Keratinocyte (primary cell): Measurements from ENCODE around the gene HECTD4. TPM values are rescaled to one million over a fixed set of nuclear protein-coding genes. Genes with fewer than 3 reads are reported as not detected.

ENCODE experiments used
- DNase-seq: peaks from one replicate; pipeline ENCODE4 v3.0.0-alpha.2; 2011; ENCODE audit warnings: low read depth, missing footprints, low spot score
- FAIRE-seq: peaks from 2 replicates; lab custom pipeline; 2011; peaks lifted over from hg19 to GRCh38; lab: Jason Lieb, UNC
- H2AFZ ChIP-seq: 2 replicates; pipeline ENCODE4 v1.6.0; 2012; ENCODE audit warnings: low read length, control low read depth, inconsistent platforms; ENCODE audit not compliant: control insufficient read depth
- H3K27ac ChIP-seq: 2 replicates; pipeline ENCODE4 v1.5.1; 2011; ENCODE audit warnings: low read length; ENCODE audit not compliant: control insufficient read depth, insufficient read depth
- H3K27me3 ChIP-seq: 3 replicates; pipeline ENCODE4 v1.6.0; 2011; ENCODE audit warnings: low read length; ENCODE audit not compliant: control insufficient read depth, insufficient read depth; ENCODE audit errors: extremely low read depth
- H3K36me3 ChIP-seq, 2 experiments: 2 replicates in 1 of 2; 3 replicates in 1 of 2; pipeline ENCODE4 v1.5.1; 2011; ENCODE audit warnings: low read length in 2 of 2, mild to moderate bottlenecking in 1 of 2; ENCODE audit not compliant: control insufficient read depth in 2 of 2, insufficient read depth in 2 of 2; ENCODE audit errors: extremely low read depth in 1 of 2
- H3K4me1 ChIP-seq: 3 replicates; pipeline ENCODE4 v1.5.1; 2011; ENCODE audit warnings: low read length; ENCODE audit not compliant: control insufficient read depth, insufficient read depth; ENCODE audit errors: extremely low read depth
- H3K4me2 ChIP-seq: 3 replicates; pipeline ENCODE4 v1.6.0; 2011; ENCODE audit warnings: low read depth, low read length; ENCODE audit not compliant: control insufficient read depth, insufficient read depth; ENCODE audit errors: extremely low read depth
- H3K4me3 ChIP-seq, 3 experiments: fragments of 200-600 bp in 1 of 3; sonication (generic) in 1 of 3; 2 replicates in 2 of 3; 3 replicates in 1 of 3; pipeline ENCODE4 v1.5.1; 2011 to 2016; ENCODE audit warnings: low read length in 3 of 3, mild to moderate bottlenecking in 3 of 3, control low read depth in 2 of 3, inconsistent platforms in 1 of 3, low read depth in 1 of 3, mixed read lengths in 1 of 3, mixed run types in 1 of 3, moderate library complexity in 1 of 3; ENCODE audit not compliant: control insufficient read depth in 2 of 3, insufficient read depth in 2 of 3; ENCODE audit errors: extremely low read depth in 1 of 3
- H3K79me2 ChIP-seq: 2 replicates; pipeline ENCODE4 v1.6.0; 2012; ENCODE audit warnings: low read length; ENCODE audit not compliant: control insufficient read depth, insufficient read depth
- H3K9ac ChIP-seq: 3 replicates; pipeline ENCODE4 v1.6.0; 2011; ENCODE audit warnings: low read length; ENCODE audit not compliant: control insufficient read depth, insufficient read depth; ENCODE audit errors: extremely low read depth
- H3K9me1 ChIP-seq: 3 replicates; pipeline ENCODE4 v1.6.0; 2011; ENCODE audit warnings: low read length; ENCODE audit not compliant: control insufficient read depth, insufficient read depth; ENCODE audit errors: extremely low read depth
- H3K9me3 ChIP-seq: 2 replicates; pipeline ENCODE4 v1.5.1; 2012; ENCODE audit warnings: low read depth, low read length; ENCODE audit not compliant: control insufficient read depth
- H4K20me1 ChIP-seq: 3 replicates; pipeline ENCODE4 v1.6.0; 2011; ENCODE audit warnings: low read length; ENCODE audit not compliant: control insufficient read depth, insufficient read depth; ENCODE audit errors: extremely low read depth
- CTCF ChIP-seq, 3 experiments: IDR thresholded peaks in 1 of 3; conservative IDR thresholded peaks in 1 of 3; optimal IDR thresholded peaks in 1 of 3; 2 replicates in 2 of 3; 3 replicates in 1 of 3; pipeline versions ENCODE3 to v1.5.1; 2011; ENCODE audit warnings: low read length in 3 of 3, mild to moderate bottlenecking in 3 of 3, moderate library complexity in 2 of 3, control low read depth in 1 of 3, inconsistent platforms in 1 of 3; ENCODE audit not compliant: insufficient read depth in 2 of 3; ENCODE audit errors: extremely low read depth in 1 of 3
- EZH2 ChIP-seq: IDR thresholded peaks from one replicate; pipeline ENCODE4 v1.6.1; 2012; ENCODE audit warnings: inconsistent platforms, mild to moderate bottlenecking, low read length, moderate library complexity
- dilution Hi-C: fragments of 300-500 bp; cut with MboI; formaldehyde crosslinking; loops from one replicate; pipeline ENCODE4 v1.7.0; 2020; ENCODE audit warnings: low sequenced_read_pairs; ENCODE audit not compliant: extremely low pct_ligation_motif_present
- polyA plus RNA-seq, 5 experiments: library from polyadenylated mRNA; depleted of rRNA in 3 of 5; stranded (reverse) in 3 of 5; stranded (forward) in 1 of 5; unstranded in 1 of 5; fragments of >200 nt; gene quantifications; 1 replicate in 1 of 5; 2 replicates in 3 of 5; 3 replicates in 1 of 5; pipeline versions ENCODE4 v1.2.1 to v1.2.3, GENCODE V29; 2011 to 2012; ENCODE audit warnings: missing spikeins in 2 of 5, low read depth in 1 of 5, low replicate concordance in 1 of 5

HECTD4 gene
- polyA plus RNA-seq, 1 donor (not counting 4 experiments of a cell fraction or from before 2014, with no cell fraction given): 7.5 TPM

- H3K4me1 ChIP-seq: no peaks in the 10 kb centered on the region
- no peak overlapping the region for H3K9ac ChIP-seq
- TF ChIP-seq CTCF (optimal IDR thresholded peaks at IDR 0.05 in 1 of 3, IDR thresholded peaks at IDR 0.05 in 1 of 3, conservative IDR thresholded peaks at IDR 0.05 in 1 of 3; ENCODE audit: extremely low read depth in 1 of 3, insufficient read depth in 2 of 3, low read length in 3 of 3): no peak
- no peak for TF ChIP-seq EZH2
- FAIRE-seq (no peak), DNase-seq (no peak)
- no peak overlapping the region for H3K27ac ChIP-seq
- H3K79me2 ChIP-seq: no peaks in the 10 kb centered on the region
- no peaks in the 10 kb centered on the region for H4K20me1 ChIP-seq
- no peak overlapping the region for H2AFZ ChIP-seq
- H3K27me3 ChIP-seq: no peaks in the 10 kb centered on the region
- no peak overlapping the region for H3K4me3 ChIP-seq
- H3K4me2 ChIP-seq: no peak overlapping the region
- dilution Hi-C loops: no loop called here
- H3K9me1 ChIP-seq: no peaks in the 10 kb centered on the region
- H3K36me3 ChIP-seq: peaks cover 13 to 16% of the 10 kb centered on the region in 2 experiments
- no peaks in the 10 kb centered on the region for H3K9me3 ChIP-seq
Measured at GRCh38 chr12:112172556-112173324, 209.5 kb downstream of the HECTD4 start.

- no peak overlapping the region for H3K4me2 ChIP-seq
- H3K9me3 ChIP-seq: no peaks in the 10 kb centered on the region
- H3K36me3 ChIP-seq: peaks cover 10 to 16% of the 10 kb centered on the region in 2 experiments
- H3K27me3 ChIP-seq: no peaks in the 10 kb centered on the region
- H2AFZ ChIP-seq: no peak overlapping the region
- dilution Hi-C loops: no loop called here
- H3K9ac ChIP-seq: no peak overlapping the region
- FAIRE-seq (no peak), DNase-seq (no peak)
- H3K4me3 ChIP-seq: no peak overlapping the region
- H3K9me1 ChIP-seq: no peaks in the 10 kb centered on the region
- H4K20me1 ChIP-seq: no peaks in the 10 kb centered on the region
- H3K4me1 ChIP-seq: no peaks in the 10 kb centered on the region
- TF ChIP-seq EZH2 (no peak), CTCF (optimal IDR thresholded peaks at IDR 0.05 in 1 of 3, IDR thresholded peaks at IDR 0.05 in 1 of 3, conservative IDR thresholded peaks at IDR 0.05 in 1 of 3; ENCODE audit: extremely low read depth in 1 of 3, insufficient read depth in 2 of 3, low read length in 3 of 3) (no peak)
- no peaks in the 10 kb centered on the region for H3K79me2 ChIP-seq
- H3K27ac ChIP-seq: no peak overlapping the region
Measured at GRCh38 chr12:112170971-112171596, 211.1 kb downstream of the HECTD4 start.
